ENCODE measurements around the gene ZNF532. TPM values are rescaled to one million over a fixed set of nuclear protein-coding genes. Genes with fewer than 3 reads are reported as not detected.

The ZNF532 gene
- total RNA-seq, 1 donor from 2014 or later = 137 TPM

- Histone ChIP-seq H4K20me1 (ENCODE audit: low read depth) (peaks cover 18% of the 10 kb centered on the region), H3K79me2 (ENCODE audit: low read depth) (peaks cover 60% of the 10 kb centered on the region), H2AFZ (replicated peaks) (peak overlapping the region; percentile 7), H3K4me3 (peak overlapping the region; percentile 71), H3K9ac (peak overlapping the region; percentile 69), H3K4me2 (peak overlapping the region; percentile 93), H3K9me3 (ENCODE audit: low read depth) (peaks cover under 1% of the 10 kb centered on the region), H3K36me3 (peaks cover 3% of the 10 kb centered on the region), H3K27me3 (no peaks in the 10 kb centered on the region), H3K27ac (peak overlapping the region; percentile 97), H3K4me1 (peaks cover 85% of the 10 kb centered on the region), H3F3A (ENCODE audit: low read depth) (peaks cover 78% of the 10 kb centered on the region)
- H3K4me3 Mint-ChIP-seq = peak overlapping the region; percentile 88
- peaks cover 85% of the 10 kb centered on the region for H3K4me1 Mint-ChIP-seq
- peak overlapping the region; percentile 100 for H3K27ac Mint-ChIP-seq
- peaks cover 29% of the 10 kb centered on the region for H3K36me3 Mint-ChIP-seq
- peaks cover 3% of the 10 kb centered on the region for H3K9me3 Mint-ChIP-seq
- peak; percentile 66 for DNase-seq (ENCODE audit: low spot score)
- peaks cover 13% of the 10 kb centered on the region for H3K27me3 Mint-ChIP-seq (ENCODE audit: insufficient read depth, low read depth)
- TF ChIP-seq EZH2 (IDR thresholded peaks at IDR 0.05) = no peak
- no peak for TF ChIP-seq EZH2phosphoT487 (IDR thresholded peaks at IDR 0.05)
- TF ChIP-seq CTCF (IDR thresholded peaks at IDR 0.05) = no peak
Observed at GRCh38 chr18:58862851-58863538, 1.7 kb upstream of the ZNF532 start.

DNA sequence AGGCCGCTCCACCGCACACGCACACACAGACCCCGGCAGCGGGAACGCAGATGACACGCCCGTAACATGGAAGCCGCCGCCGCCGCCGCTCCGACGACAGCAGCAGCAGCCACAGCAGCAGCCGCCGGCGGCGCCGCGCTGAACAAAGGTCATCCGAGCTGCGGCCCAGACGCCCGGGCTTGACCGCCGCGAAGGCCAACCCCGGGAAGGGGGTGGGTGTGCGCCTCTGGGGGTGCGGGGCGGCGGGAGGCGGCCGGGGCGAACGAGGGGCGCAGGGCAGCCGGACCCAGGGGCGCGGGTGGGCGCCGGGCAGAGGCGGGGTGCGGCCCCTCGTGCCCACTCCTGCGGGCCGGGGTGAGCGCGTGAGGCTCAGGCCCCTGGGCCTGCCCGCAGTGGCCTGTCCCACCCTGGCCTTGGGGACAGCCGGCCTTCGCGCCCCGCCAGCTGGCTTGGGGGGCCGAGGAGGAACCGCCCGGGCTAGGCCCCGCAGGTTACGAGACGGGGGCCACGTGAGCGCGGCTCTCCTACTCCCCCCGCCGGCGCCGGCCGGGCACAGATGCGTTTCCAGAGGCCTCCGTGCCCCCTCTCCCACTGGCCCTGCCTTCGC, 1.0 kb upstream of the ZNF532 start:
- Histone ChIP-seq H3K79me2 (ENCODE audit: low read depth) (peaks cover 67% of the 10 kb centered on the region), H3K4me1 (peaks cover 81% of the 10 kb centered on the region), H4K20me1 (ENCODE audit: low read depth) (peaks cover 22% of the 10 kb centered on the region), H3K4me2 (peak overlapping the region; percentile 81), H3F3A (ENCODE audit: low read depth) (peaks cover 78% of the 10 kb centered on the region), H3K4me3 (peak overlapping the region; percentile 54), H3K9ac (peak overlapping the region; percentile 41), H3K9me3 (ENCODE audit: low read depth) (peaks cover 7% of the 10 kb centered on the region), H3K27me3 (no peaks in the 10 kb centered on the region), H3K36me3 (peaks cover 10% of the 10 kb centered on the region), H2AFZ (replicated peaks) (no peak overlapping the region), H3K27ac (peak overlapping the region; percentile 98)
- peaks cover 85% of the 10 kb centered on the region for H3K4me1 Mint-ChIP-seq
- peaks cover 35% of the 10 kb centered on the region for H3K36me3 Mint-ChIP-seq
- H3K9me3 Mint-ChIP-seq = peaks cover 8% of the 10 kb centered on the region
- H3K4me3 Mint-ChIP-seq = peak overlapping the region; percentile 87
- TF ChIP-seq EZH2 (IDR thresholded peaks at IDR 0.05) = no peak
- TF ChIP-seq EZH2phosphoT487 (IDR thresholded peaks at IDR 0.05) = no peak
- TF ChIP-seq CTCF (IDR thresholded peaks at IDR 0.05) = no peak
- peak overlapping the region; percentile 67 for H3K27ac Mint-ChIP-seq
- peak; percentile 87 for DNase-seq (ENCODE audit: low spot score)
- H3K27me3 Mint-ChIP-seq (ENCODE audit: insufficient read depth, low read depth) = peaks cover 7% of the 10 kb centered on the region

DNA sequence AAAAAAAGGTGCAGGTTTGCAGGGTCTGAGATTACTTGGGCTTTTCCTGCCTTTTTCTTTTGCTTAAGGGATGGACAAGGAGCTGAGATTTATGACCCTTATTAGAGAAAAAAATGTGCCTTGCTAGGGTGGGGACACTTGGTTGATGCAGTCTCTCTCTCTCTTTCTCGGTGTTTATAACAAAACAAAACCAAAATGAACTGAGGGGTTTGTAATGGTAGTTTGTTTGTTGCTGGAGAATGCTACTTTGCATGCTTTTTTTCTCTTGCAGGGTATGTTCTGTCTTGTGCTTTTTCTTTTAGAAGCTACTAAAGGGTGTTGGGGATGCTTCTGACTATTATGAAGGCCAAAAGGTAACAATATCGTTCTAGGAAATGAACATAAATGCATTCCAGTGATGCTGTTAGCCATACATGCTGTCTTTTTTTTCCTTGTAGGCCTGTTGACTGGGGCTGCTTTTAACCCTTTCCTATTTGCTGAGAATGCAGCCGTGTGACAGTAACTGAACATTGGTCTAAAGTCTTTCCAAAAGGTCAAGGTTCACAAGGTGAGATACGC, 435 bp downstream of the ZNF532 start:
- H4K20me1 ChIP-seq (ENCODE audit: low read depth) = peaks cover 35% of the 10 kb centered on the region
- Mint-ChIP-seq H3K4me1 (peaks cover 79% of the 10 kb centered on the region), H3K27me3 (ENCODE audit: insufficient read depth, low read depth) (peaks cover 3% of the 10 kb centered on the region), H3K9me3 (peaks cover 10% of the 10 kb centered on the region), H3K36me3 (peaks cover 45% of the 10 kb centered on the region), H3K4me3 (peak overlapping the region; percentile 87), H3K27ac (peak overlapping the region; percentile 100)
- peaks cover 19% of the 10 kb centered on the region for H3K36me3 ChIP-seq
- TF ChIP-seq EZH2 (IDR thresholded peaks at IDR 0.05) (no peak), CTCF (IDR thresholded peaks at IDR 0.05) (no peak), EZH2phosphoT487 (IDR thresholded peaks at IDR 0.05) (no peak)
- H3K27me3 ChIP-seq = no peaks in the 10 kb centered on the region
- peak overlapping the region; percentile 4 for H3K9ac ChIP-seq
- H3K4me1 ChIP-seq = peaks cover 66% of the 10 kb centered on the region
- peaks cover 81% of the 10 kb centered on the region for H3K79me2 ChIP-seq (ENCODE audit: low read depth)
- peak overlapping the region; percentile 81 for H3K4me2 ChIP-seq
- no peak overlapping the region for H2AFZ ChIP-seq (replicated peaks)
- peak overlapping the region; percentile 98 for H3K27ac ChIP-seq
- DNase-seq (ENCODE audit: low spot score) = no peak
- H3K9me3 ChIP-seq (ENCODE audit: low read depth) = peaks cover 9% of the 10 kb centered on the region
- peaks cover 64% of the 10 kb centered on the region for H3F3A ChIP-seq (ENCODE audit: low read depth)
- peak overlapping the region; percentile 54 for H3K4me3 ChIP-seq
